GM21360 (cell line): Measurements from ENCODE around the gene C20orf141.
"Not testable (repeated sequence)": the region's sequence is repeated elsewhere in the genome, so short reads cannot be mapped to it uniquely, and the experiment has no call there.

Experiments used
- ATAC-seq: cut with Tn5 transposase; IDR thresholded peaks from one replicate; pipeline ENCODE4 v1.9.1; 2021; ENCODE audit warnings: mild to moderate bottlenecking, moderate library complexity; ENCODE audit not compliant: unreplicated experiment

Gene C20orf141

GRCh38 chr20:2820084-2820895 is 5.5 kb downstream of the C20orf141 start:
- no peak for ATAC-seq

DNA sequence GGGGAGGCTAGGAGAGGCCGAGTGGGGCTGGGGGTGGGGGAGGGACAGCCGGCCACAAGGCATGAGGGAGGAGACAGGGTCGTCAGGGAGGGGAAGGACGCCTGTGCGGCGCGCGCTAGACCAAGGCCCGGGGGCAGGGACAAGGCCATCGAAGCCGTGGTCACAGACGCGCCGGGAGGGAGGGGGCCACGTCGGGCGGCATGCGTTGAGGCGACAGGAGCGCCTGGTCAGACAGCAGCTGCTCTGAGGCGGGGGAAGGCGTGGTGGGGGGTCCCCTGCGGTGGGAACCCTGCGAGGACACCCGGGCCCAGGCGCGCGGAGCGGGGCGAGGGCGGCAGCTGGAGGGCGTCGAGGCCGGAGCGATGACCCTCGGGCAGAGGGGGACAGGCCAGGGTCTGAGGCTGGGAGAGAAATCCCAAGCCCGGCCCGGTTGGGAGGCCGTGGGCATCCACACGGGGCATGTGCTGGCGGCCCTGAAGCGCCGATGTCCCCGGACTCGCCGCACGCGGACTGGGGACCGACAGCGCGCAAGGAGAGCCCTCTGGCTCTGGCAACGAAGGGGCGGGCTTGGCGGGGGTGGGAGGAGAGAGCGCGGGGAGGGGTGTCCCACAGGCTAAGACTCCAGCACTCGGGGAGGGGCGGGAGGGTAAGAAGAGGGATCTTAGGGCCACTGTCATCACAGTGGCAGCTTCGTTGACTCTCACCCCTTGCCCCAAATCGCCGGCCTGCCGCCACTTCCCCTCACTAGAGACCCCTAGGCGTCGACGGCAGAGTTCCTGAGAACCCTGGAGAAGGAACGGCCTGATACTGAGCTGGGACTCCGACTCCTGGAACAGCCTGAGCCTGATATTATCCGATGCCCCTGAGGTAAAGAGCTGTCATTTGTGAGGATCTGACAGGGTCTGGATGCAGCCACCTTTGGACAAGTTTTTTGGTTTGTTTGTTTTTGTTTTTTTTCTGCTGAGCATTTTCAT is 6.4 kb downstream of the C20orf141 start:
- no peak for ATAC-seq

DNA sequence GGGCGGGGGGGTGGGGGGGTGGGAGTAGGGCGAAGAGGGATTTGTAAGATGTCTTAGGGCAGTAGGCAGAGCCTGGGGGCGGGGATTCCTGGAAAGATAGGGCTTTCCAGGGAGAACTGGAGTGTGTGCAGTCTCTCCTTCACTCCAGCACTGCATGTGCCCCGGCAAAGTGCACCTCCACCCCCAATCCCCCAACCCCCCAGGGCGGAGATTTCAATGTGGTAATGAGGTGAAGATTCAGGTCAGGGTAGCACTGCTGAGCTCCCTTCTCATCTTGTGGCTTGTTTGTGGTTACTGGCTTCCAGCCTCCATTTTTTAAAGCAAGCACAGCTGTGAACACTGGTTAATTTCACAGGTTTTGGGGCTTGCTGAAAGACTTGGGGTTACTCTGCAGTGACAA is 7.3 kb downstream of the C20orf141 start:
- ATAC-seq, result no peak

GRCh38 chr20:2825761-2826160 is 11.0 kb downstream of the C20orf141 start:
- ATAC-seq, result no peak

GRCh38 chr20:2826655-2827054 is 11.9 kb downstream of the C20orf141 start:
- ATAC-seq, result no peak

GRCh38 chr20:2829376-2829775 is 14.6 kb downstream of the C20orf141 start:
- no peak for ATAC-seq

DNA sequence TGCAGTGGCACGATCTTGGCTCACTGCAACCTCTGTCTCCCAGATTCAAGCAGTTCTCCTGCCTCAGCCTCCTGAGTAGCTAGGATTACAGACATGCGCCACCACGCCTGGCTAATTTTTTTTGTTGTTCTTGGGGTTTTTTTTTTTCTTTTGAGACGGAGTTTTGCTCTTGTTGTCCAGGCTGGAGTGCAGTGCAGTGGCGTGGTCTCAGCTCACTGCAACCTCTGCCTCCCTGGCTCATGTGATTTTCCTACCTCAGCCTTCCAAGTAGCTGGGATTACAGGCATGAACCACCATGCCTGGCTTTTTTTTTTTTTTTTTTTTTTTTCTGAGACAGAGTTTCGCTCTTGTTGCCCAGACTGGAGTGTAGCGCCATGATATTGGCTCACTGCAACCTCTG is 16.4 kb downstream of the C20orf141 start:
- ATAC-seq, result not testable (repeated sequence)

DNA sequence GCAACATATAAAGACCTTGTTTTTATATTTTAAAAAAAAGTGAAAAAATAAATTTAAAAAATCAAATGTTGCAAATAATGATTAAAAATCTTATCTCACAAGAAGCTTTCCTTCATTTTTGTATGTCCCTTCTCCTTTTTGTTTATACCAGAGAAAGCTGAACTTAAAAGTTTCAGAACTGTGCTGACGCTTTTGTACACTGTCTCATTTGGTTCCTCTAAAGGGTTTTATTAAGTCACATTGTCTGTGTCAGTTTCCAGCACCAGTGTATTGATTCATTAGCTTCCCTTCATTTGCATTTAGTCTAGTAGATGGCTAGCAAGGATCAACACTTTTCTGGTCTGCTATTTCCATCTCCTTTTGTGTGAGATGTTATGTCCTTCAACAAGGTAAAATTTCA is 19.0 kb downstream of the C20orf141 start:
- no peak for ATAC-seq

- no peak for ATAC-seq
These were observed 19.8 kb downstream of the C20orf141 start for GRCh38 chr20:2834401-2835110.

DNA sequence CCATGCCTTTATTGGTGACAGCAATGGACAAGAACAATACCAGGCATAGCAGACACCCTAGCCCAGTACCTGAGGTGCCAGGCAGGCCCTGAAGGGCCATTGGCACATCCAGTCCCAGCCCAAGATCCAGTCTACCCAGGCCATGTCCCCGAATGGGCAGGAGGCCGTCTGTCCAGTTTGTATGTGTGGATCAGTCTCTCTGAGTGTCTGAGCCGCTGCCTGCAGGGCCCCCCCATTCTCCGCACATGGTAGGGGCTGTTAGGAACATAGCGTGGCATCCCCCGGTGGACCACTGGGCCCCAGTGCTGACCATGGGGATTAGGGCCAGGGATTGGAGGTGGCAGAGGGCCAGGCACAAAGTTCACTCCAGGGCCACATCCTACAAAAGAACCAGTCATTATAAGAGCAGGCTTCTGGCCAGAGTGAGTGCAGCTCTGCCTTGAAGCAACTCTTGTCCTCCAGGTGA is 20.6 kb downstream of the C20orf141 start:
- no peak for ATAC-seq

- ATAC-seq, result no peak
These were observed 21.2 kb downstream of the C20orf141 start for GRCh38 chr20:2836035-2836434.

DNA sequence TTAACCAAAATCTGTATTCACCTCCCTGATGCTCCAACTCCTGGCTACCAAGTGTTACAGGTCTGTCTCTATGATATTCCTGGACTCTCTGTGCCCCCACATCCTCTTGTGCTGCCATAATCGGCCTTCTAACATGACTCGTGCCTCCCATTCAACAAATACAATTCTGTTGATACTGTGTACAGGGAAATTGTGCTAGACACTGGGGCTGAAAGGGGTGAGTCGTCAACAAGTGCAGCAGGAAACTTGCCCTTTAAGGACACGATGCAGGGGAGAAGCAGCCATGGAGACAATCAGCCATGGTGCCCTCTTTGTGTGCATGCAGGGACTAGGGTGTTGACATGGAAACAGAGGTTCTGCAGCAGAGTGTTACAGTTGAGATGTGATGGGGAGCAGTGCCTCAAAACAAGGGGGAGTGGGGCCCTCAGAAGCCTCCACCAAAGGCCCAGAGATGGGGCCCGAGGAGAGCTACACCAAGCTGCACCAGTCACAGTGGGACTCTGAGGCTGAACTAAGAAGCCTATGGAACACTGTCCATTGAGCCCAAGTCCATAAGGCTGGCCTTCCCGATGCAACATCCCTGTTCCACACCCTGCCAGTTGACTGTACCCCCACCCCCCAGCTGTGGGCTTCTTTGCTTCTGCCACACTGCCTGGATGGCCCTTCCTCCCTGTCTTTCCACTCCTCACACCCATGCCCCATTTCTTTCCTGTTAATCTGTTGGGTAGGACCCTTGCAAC is 22.6 kb downstream of the C20orf141 start:
- no peak for ATAC-seq

DNA sequence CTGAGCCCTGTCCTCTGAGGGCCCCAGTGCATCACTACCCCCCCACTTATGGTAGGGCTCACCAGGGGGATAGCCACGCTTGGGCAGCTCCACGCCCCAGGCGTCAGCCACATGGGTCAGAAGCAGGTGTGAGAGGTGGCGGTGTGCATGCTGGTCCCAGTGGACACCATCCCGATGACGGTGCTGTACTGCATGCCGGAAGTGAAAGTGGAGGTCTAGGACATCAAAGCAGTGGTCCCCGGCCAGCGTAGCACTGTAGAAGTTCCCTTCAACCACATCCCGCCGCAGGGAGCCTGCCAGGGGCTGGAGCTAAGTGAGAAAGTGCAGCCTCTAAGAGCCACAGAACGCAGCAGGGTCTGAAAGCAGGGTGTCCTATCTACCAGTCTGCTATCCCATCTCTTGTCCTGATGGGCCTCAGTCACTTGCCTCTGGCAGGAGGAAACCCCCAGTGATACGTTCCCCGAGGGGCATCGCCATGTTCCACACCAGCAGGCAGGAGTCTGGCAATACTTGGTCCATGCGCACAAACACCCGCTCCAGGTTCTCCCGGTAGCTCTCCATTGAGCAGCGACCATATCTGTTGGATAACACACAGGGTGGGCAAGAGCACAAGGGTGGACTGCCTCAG is 23.5 kb downstream of the C20orf141 start:
- no peak for ATAC-seq

- ATAC-seq, result no peak
These were observed 24.3 kb downstream of the C20orf141 start for GRCh38 chr20:2838847-2839671.

GRCh38 chr20:2839732-2840137 is 24.9 kb downstream of the C20orf141 start:
- no peak for ATAC-seq

DNA sequence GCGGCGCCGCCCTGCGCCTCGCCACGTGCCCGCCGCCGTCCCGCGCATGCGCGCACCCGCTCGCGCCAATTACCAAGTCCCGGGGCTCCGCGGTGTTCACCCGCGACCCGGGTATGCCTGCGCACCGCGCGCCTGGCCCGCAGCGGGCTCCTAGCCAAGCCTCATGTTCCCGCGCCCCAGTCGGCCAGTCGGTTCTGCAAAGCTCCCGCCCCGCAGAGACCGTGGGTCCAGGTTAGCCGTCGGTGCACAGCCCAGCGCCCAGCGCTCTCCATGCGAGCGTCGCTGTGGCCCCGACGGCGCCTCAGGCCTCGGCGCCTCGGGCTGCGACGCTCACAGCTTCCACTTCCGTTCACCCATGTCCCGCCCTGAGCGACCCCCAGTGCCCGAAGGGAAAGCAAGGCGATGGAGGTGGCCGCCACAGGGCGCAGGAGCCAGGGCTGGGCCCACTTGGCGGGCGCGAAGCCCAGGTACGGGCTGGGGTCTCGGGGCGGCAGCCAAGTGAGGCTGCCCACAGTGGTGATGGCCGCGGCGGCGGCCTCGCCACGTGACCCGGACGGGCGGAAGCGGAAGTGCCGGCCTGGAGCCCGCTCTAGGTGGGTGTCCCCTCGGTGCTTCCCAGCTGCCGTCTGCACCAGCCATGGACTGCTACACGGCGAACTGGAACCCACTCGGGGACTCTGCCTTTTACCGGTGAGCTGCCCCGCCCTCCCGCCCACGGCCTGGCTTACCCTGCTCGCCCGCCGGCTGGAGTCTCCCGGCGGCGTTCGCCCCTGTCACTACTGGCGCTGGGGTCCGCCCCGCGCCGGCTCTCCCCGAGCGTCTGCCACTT is 25.6 kb downstream of the C20orf141 start, which contains the start of the genes PCED1A and VPS16:
TSS of gene PCED1A (minus strand) at position 518 of the 829 bp plus-strand sequence. CDS start 743 bp downstream, outside the sequence.
TSS of gene VPS16 (plus strand) at position 608 of the 829 bp plus-strand sequence. CDS start at position 638, 30 bp downstream.
- ATAC-seq, result peak; percentile 92

DNA sequence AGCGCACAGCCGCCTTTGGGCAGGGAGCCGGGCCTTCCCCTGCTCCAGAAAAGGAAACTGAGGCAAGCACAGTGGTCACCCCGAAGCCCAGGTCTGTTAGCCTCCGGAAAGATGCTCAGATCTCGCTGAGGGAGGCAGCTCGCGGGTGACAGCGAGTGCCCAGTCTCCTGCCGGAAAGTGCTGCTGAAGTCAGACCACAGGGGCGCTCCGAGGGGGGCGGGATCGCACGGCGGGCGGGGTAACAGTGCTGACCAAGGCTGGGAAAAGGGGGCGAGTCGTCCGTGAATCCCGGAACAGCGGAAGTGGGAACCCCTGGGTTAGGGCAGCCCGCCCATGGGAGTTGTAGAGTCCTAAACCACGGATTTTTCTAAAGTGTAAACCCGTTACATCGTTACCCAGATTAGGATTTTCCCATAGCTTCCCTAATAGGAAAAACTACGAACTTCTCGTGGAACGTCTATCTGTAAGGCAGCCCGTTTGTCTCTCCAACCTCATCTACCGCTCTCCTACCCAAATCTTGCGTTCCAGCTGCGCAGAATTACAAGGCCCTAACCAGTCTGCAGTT is 26.3 kb downstream of the C20orf141 start:
- peak; percentile 16 for ATAC-seq
